ENCODE data around the gene TMCO5A. TPM values are rescaled to one million over a fixed set of nuclear protein-coding genes. Genes with fewer than 3 reads are reported as not detected.

Gene TMCO5A
- total RNA-seq, 4 donors from 2014 or later = not detected

DNA sequence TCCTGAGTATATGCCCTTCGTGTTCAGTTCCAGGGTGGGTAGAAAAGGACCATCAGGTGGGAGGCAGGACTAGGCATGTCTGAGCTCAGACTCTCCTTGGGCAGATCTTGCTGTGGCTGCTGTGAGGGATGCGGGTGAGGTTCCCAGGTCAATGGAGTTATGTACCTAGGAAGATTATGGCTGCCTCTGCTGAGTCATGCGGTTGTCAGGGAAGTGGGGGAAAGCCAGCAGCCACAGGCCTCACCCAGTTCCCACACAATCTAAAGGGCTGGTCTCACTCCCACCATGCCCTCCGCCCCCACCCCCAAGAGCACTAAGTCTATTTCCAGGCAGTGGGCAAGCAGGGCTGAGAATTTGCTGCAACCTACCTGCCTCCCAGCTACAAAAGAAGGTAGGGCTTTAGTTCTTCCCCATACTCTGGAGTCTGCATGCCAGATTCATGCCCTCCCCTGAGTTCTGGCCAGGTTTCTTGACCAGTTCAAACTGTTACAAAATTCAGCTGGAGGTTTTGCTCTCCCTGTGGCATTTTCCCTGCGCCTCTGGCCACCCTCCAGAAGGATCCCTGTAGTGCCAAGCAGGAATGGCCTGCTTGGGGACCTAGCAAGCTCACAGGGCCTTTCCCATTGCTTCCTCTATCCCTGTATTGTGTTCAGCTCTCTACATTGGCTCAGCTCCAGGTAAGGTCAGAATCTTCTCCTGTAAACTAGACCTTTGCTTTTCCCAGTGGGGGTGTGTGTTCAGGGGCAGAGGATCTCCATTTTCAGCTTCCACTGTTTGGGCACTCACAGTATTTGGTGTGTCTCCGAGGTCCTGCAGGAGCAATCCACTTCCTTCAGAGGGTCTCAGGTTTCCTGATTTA lies 12.7 kb upstream of the TMCO5A start:
- Histone ChIP-seq H3K4me1 (no peaks in the 10 kb centered on the region), H3K4me3 (no peak overlapping the region), H3K27ac (no peak overlapping the region), H3K9me3 (peaks cover 4% of the 10 kb centered on the region), H3K36me3 (no peaks in the 10 kb centered on the region), H3K27me3 (no peaks in the 10 kb centered on the region)
- 74% methylated on average over 6 of the region's 6 CpGs for WGBS
- TF ChIP-seq POLR2AphosphoS5 (IDR thresholded peaks at IDR 0.05) = no peak
- TF ChIP-seq POLR2A (IDR thresholded peaks at IDR 0.05) = no peak
- no peak for TF ChIP-seq EP300 (IDR thresholded peaks at IDR 0.05)
- TF ChIP-seq, protein P1, sequence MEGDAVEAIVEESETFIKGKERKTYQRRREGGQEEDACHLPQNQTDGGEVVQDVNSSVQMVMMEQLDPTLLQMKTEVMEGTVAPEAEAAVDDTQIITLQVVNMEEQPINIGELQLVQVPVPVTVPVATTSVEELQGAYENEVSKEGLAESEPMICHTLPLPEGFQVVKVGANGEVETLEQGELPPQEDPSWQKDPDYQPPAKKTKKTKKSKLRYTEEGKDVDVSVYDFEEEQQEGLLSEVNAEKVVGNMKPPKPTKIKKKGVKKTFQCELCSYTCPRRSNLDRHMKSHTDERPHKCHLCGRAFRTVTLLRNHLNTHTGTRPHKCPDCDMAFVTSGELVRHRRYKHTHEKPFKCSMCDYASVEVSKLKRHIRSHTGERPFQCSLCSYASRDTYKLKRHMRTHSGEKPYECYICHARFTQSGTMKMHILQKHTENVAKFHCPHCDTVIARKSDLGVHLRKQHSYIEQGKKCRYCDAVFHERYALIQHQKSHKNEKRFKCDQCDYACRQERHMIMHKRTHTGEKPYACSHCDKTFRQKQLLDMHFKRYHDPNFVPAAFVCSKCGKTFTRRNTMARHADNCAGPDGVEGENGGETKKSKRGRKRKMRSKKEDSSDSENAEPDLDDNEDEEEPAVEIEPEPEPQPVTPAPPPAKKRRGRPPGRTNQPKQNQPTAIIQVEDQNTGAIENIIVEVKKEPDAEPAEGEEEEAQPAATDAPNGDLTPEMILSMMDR (IDR thresholded peaks at IDR 0.05) = no peak
- DNase-seq (ENCODE audit: low spot score in 2 of 2) = no peak

DNA sequence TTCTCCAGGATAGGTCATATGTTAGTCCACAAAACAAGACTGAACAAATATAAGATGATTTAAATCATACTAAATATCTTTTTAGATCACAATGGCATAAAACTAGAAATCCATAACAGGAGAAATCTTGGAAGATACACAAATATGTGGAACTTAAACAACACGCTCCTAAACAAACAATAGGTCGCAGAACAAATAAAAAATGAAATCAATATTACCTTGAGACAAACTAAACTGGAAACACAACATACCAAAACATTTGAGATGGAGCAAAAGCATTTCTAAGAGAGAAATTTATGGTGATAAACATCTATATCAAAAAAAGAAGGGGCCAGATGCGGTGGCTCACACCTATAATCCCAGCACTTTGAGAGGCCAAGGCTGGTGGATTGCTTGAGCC lies 8.3 kb upstream of the TMCO5A start:
- Histone ChIP-seq H3K4me3 (no peak overlapping the region), H3K27ac (no peak overlapping the region), H3K4me1 (no peaks in the 10 kb centered on the region), H3K9me3 (peaks cover 4% of the 10 kb centered on the region), H3K36me3 (no peaks in the 10 kb centered on the region), H3K27me3 (no peaks in the 10 kb centered on the region)
- TF ChIP-seq POLR2AphosphoS5 (IDR thresholded peaks at IDR 0.05) = no peak
- TF ChIP-seq EP300 (IDR thresholded peaks at IDR 0.05) = no peak
- no peak for TF ChIP-seq POLR2A (IDR thresholded peaks at IDR 0.05)
- TF ChIP-seq, protein P1 (IDR thresholded peaks at IDR 0.05) = no peak
- no peak for DNase-seq (ENCODE audit: low spot score in 2 of 2)
- WGBS = 93% methylated on average over 3 of the region's 3 CpGs

DNA sequence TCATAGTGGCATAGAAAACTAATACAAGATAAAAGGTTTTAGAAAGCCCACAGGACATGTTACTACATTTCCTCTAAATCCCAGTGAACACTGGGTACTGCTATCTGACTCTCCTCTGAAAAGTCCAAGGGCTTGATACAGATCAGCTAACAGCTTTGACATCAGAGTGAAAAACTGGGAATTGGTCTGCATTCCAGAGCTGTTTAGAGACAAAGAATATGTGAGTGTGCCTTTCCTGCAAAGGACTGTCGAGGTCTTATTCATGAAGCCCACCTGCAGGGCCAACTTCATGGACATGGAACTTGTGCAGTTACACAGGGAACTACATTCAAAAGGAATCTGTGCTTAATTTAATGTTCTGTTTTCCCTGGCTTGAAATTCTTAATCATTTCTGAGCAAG lies 5.2 kb upstream of the TMCO5A start:
- H3K4me3 ChIP-seq = no peak overlapping the region
- 31% methylated on average over 1 of the region's 1 CpG for WGBS
- no peaks in the 10 kb centered on the region for H3K9me3 ChIP-seq
- no peaks in the 10 kb centered on the region for H3K27me3 ChIP-seq
- no peak for DNase-seq (ENCODE audit: low spot score in 2 of 2)
- H3K36me3 ChIP-seq = no peaks in the 10 kb centered on the region
- TF ChIP-seq POLR2A (IDR thresholded peaks at IDR 0.05) = no peak
- TF ChIP-seq POLR2AphosphoS5 (IDR thresholded peaks at IDR 0.05) = no peak
- TF ChIP-seq EP300 (IDR thresholded peaks at IDR 0.05) = no peak
- TF ChIP-seq, protein P1 (IDR thresholded peaks at IDR 0.05) = no peak
- no peak overlapping the region for H3K27ac ChIP-seq
- H3K4me1 ChIP-seq = no peaks in the 10 kb centered on the region

DNA sequence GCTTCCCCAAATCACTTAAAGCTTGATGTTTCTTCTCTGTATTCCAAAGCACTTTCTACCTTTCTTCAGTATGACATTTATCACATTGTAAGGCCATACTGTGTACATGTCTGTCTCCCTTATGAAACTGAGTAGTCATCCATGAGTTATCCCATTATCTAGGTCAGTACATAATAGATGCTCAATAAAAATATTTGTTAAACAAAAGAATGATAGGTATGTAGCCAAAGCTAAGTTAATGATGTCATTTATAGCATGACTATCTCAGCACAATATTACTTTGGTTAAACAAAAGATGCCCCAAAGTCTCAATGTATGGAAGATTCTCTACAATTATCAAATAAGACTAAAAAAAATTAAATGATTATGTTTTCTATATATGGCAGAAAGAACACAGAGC lies 3.1 kb upstream of the TMCO5A start:
- TF ChIP-seq, protein P1 (IDR thresholded peaks at IDR 0.05) = no peak
- TF ChIP-seq POLR2A (IDR thresholded peaks at IDR 0.05) (no peak), EP300 (IDR thresholded peaks at IDR 0.05) (no peak), POLR2AphosphoS5 (IDR thresholded peaks at IDR 0.05) (no peak)
- Histone ChIP-seq H3K27ac (no peak overlapping the region), H3K27me3 (no peaks in the 10 kb centered on the region), H3K4me1 (no peaks in the 10 kb centered on the region), H3K4me3 (no peak overlapping the region), H3K9me3 (no peaks in the 10 kb centered on the region), H3K36me3 (no peaks in the 10 kb centered on the region)
- no peak for DNase-seq (ENCODE audit: low spot score in 2 of 2)

DNA sequence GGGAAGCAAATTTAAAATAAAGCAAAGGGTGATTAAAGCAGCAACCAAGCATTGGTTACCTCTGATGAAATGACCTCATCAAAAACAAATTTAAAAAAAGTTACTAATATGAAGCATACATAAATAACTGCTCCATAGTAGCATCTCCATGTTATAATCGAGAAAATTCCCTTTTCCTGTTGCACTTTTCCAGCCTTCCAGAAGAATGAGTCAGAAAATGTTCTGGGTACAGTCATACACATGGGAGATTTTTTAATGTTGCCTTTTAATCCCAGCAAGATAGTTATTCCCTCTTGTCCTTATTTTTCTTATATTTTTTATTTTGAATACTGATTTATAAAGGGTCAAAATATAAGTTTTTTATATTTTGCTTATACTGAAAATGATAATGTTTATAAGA lies 2.6 kb upstream of the TMCO5A start:
- no peaks in the 10 kb centered on the region for H3K27me3 ChIP-seq
- H3K36me3 ChIP-seq = no peaks in the 10 kb centered on the region
- H3K9me3 ChIP-seq = no peaks in the 10 kb centered on the region
- H3K27ac ChIP-seq = no peak overlapping the region
- no peak for TF ChIP-seq POLR2A (IDR thresholded peaks at IDR 0.05)
- TF ChIP-seq POLR2AphosphoS5 (IDR thresholded peaks at IDR 0.05) = no peak
- TF ChIP-seq, protein P1 (IDR thresholded peaks at IDR 0.05) = no peak
- TF ChIP-seq EP300 (IDR thresholded peaks at IDR 0.05) = no peak
- H3K4me1 ChIP-seq = no peaks in the 10 kb centered on the region
- no peak for DNase-seq (ENCODE audit: low spot score in 2 of 2)
- 58% methylated on average over 1 of the region's 1 CpG for WGBS
- H3K4me3 ChIP-seq = no peak overlapping the region
